Chondrocyte (in vitro differentiated cells): Measurements from ENCODE around the gene GRIK3. TPM values are rescaled to one million over a fixed set of nuclear protein-coding genes. Genes with fewer than 3 reads are reported as not detected.

Experiments
- DNase-seq: peaks from one replicate; pipeline ENCODE4 v3.0.0; 2021; ENCODE audit warnings: mixed read lengths, low spot score
- H3K27ac Mint-ChIP-seq: one replicate; pipeline ENCODE4 v1.8.0; 2021; ENCODE audit warnings: mild to moderate bottlenecking, moderate library complexity, mixed read lengths; ENCODE audit not compliant: unreplicated experiment
- H3K27me3 Mint-ChIP-seq: 2 replicates; pipeline ENCODE4 v1.8.0; 2021; ENCODE audit warnings: low read depth, mixed read lengths
- H3K36me3 Mint-ChIP-seq: 2 replicates; pipeline ENCODE4 v1.8.0; 2021; ENCODE audit warnings: low read depth, mixed read lengths
- H3K4me1 Mint-ChIP-seq: 2 replicates; pipeline ENCODE4 v1.8.0; 2021; ENCODE audit warnings: low read depth, mild to moderate bottlenecking, mixed read lengths
- H3K4me3 Mint-ChIP-seq: one replicate; pipeline ENCODE4 v1.8.0; 2021; ENCODE audit warnings: mild to moderate bottlenecking, moderate library complexity, mixed read lengths; ENCODE audit not compliant: unreplicated experiment
- H3K9me3 Mint-ChIP-seq: 2 replicates; pipeline ENCODE4 v1.8.0; 2021; ENCODE audit warnings: low read depth, mixed read lengths
- CTCF ChIP-seq: fragments of 200-600 bp; sonication (generic); IDR thresholded peaks from 2 replicates; pipeline ENCODE4 v1.5.0; 2021; ENCODE audit warnings: antibody characterized with exemption, mild to moderate bottlenecking, moderate library complexity
- total RNA-seq: library from RNA; stranded (reverse); gene quantifications from 3 replicates; pipeline ENCODE4 v1.2.1, GENCODE V29; 2021

Gene GRIK3
- total RNA-seq, 1 donor from 2014 or later, result not detected

GRCh38 chr1:36784147-36784859 is 250.0 kb downstream of the GRIK3 start:
- H3K27me3 Mint-ChIP-seq, result peaks cover 24% of the 10 kb centered on the region
- H3K4me1 Mint-ChIP-seq, result no peaks in the 10 kb centered on the region
- H3K9me3 Mint-ChIP-seq, result no peaks in the 10 kb centered on the region
- DNase-seq, result no peak
- TF ChIP-seq CTCF, result no peak
- H3K27ac Mint-ChIP-seq, result no peak overlapping the region
- no peak overlapping the region for H3K4me3 Mint-ChIP-seq
- no peaks in the 10 kb centered on the region for H3K36me3 Mint-ChIP-seq

GRCh38 chr1:36783475-36783874 is 250.8 kb downstream of the GRIK3 start:
- H3K27ac Mint-ChIP-seq, result no peak overlapping the region
- H3K4me3 Mint-ChIP-seq, result no peak overlapping the region
- no peaks in the 10 kb centered on the region for H3K36me3 Mint-ChIP-seq
- H3K9me3 Mint-ChIP-seq, result no peaks in the 10 kb centered on the region
- H3K4me1 Mint-ChIP-seq, result no peaks in the 10 kb centered on the region
- TF ChIP-seq CTCF, result no peak
- no peak for DNase-seq
- H3K27me3 Mint-ChIP-seq, result peaks cover 22% of the 10 kb centered on the region

- H3K27ac Mint-ChIP-seq, result no peak overlapping the region
- H3K4me1 Mint-ChIP-seq, result no peaks in the 10 kb centered on the region
- peaks cover 19% of the 10 kb centered on the region for H3K27me3 Mint-ChIP-seq
- no peak overlapping the region for H3K4me3 Mint-ChIP-seq
- no peaks in the 10 kb centered on the region for H3K9me3 Mint-ChIP-seq
- DNase-seq, result no peak
- no peaks in the 10 kb centered on the region for H3K36me3 Mint-ChIP-seq
- TF ChIP-seq CTCF, result no peak
Observed at GRCh38 chr1:36782785-36783184, 251.5 kb downstream of the GRIK3 start.

- H3K9me3 Mint-ChIP-seq, result no peaks in the 10 kb centered on the region
- no peak overlapping the region for H3K4me3 Mint-ChIP-seq
- TF ChIP-seq CTCF, result no peak
- H3K27me3 Mint-ChIP-seq, result peaks cover 18% of the 10 kb centered on the region
- no peaks in the 10 kb centered on the region for H3K36me3 Mint-ChIP-seq
- H3K4me1 Mint-ChIP-seq, result no peaks in the 10 kb centered on the region
- no peak for DNase-seq
- no peak overlapping the region for H3K27ac Mint-ChIP-seq
Observed at GRCh38 chr1:36782085-36782484, 252.2 kb downstream of the GRIK3 start.

GRCh38 chr1:36781098-36781497 is 253.2 kb downstream of the GRIK3 start:
- Mint-ChIP-seq H3K4me3 (no peak overlapping the region), H3K27me3 (peaks cover 23% of the 10 kb centered on the region), H3K27ac (no peak overlapping the region), H3K36me3 (no peaks in the 10 kb centered on the region), H3K4me1 (no peaks in the 10 kb centered on the region), H3K9me3 (no peaks in the 10 kb centered on the region)
- no peak for DNase-seq
- no peak for TF ChIP-seq CTCF
